ENCODE measurements around the gene CDH13. TPM values are rescaled to one million over a fixed set of nuclear protein-coding genes. Genes with fewer than 3 reads are reported as not detected.

The CDH13 gene
- total RNA-seq, 2 donors from 2014 or later, result 228 to 280 TPM

GRCh38 chr16:82655720-82656490 is 29.1 kb downstream of the CDH13 start:
- H3K9me3 ChIP-seq, result no peaks in the 10 kb centered on the region
- H3K27me3 ChIP-seq (replicated peaks; ENCODE audit: insufficient read depth), result no peaks in the 10 kb centered on the region
- H3K36me3 ChIP-seq, result no peaks in the 10 kb centered on the region
- H3K4me3 ChIP-seq, result no peak overlapping the region
- no peak overlapping the region for H3K27ac ChIP-seq
- H3K4me1 ChIP-seq (ENCODE audit: control insufficient read depth in 1 of 2, low read depth in 2 of 2), result peaks cover 21 to 38% of the 10 kb centered on the region in 2 donors
- ATAC-seq (ENCODE audit: insufficient number of reproducible peaks, low FRiP score, low read depth), result no peak
- no peak for DNase-seq (ENCODE audit: low spot score)
- no peak for TF ChIP-seq CTCF (IDR thresholded peaks at IDR 0.05)

GRCh38 chr16:82657239-82657638 is 30.5 kb downstream of the CDH13 start:
- Histone ChIP-seq H3K36me3 (no peaks in the 10 kb centered on the region), H3K4me1 (ENCODE audit: control insufficient read depth in 1 of 2, low read depth in 2 of 2) (peaks cover 21 to 38% of the 10 kb centered on the region in 2 donors), H3K4me3 (no peak overlapping the region), H3K27ac (no peak overlapping the region), H3K27me3 (replicated peaks; ENCODE audit: insufficient read depth) (no peaks in the 10 kb centered on the region), H3K9me3 (no peaks in the 10 kb centered on the region)
- no peak for ATAC-seq (ENCODE audit: insufficient number of reproducible peaks, low FRiP score, low read depth)
- TF ChIP-seq CTCF (IDR thresholded peaks at IDR 0.05), result no peak
- DNase-seq (ENCODE audit: low spot score), result no peak

GRCh38 chr16:82657786-82658185 is 31.0 kb downstream of the CDH13 start:
- Histone ChIP-seq H3K9me3 (no peaks in the 10 kb centered on the region), H3K36me3 (no peaks in the 10 kb centered on the region), H3K27ac (no peak overlapping the region), H3K4me1 (ENCODE audit: control insufficient read depth in 1 of 2, low read depth in 2 of 2) (peaks cover 21 to 32% of the 10 kb centered on the region in 2 donors), H3K27me3 (replicated peaks; ENCODE audit: insufficient read depth) (no peaks in the 10 kb centered on the region), H3K4me3 (no peak overlapping the region)
- TF ChIP-seq CTCF (IDR thresholded peaks at IDR 0.05), result no peak
- DNase-seq (ENCODE audit: low spot score) (no peak), ATAC-seq (ENCODE audit: insufficient number of reproducible peaks, low FRiP score, low read depth) (no peak)

GRCh38 chr16:82658796-82659195 is 32.0 kb downstream of the CDH13 start:
- DNase-seq (ENCODE audit: low spot score) (no peak), ATAC-seq (ENCODE audit: insufficient number of reproducible peaks, low FRiP score, low read depth) (no peak)
- H3K27ac ChIP-seq, result no peak overlapping the region
- H3K27me3 ChIP-seq (replicated peaks; ENCODE audit: insufficient read depth), result no peaks in the 10 kb centered on the region
- H3K4me3 ChIP-seq, result no peak overlapping the region
- H3K36me3 ChIP-seq, result no peaks in the 10 kb centered on the region
- TF ChIP-seq CTCF (IDR thresholded peaks at IDR 0.05), result no peak
- no peaks in the 10 kb centered on the region for H3K9me3 ChIP-seq
- H3K4me1 ChIP-seq (ENCODE audit: control insufficient read depth in 1 of 2, low read depth in 2 of 2), result peaks cover 14 to 22% of the 10 kb centered on the region in 2 donors

GRCh38 chr16:82660075-82660645 is 33.4 kb downstream of the CDH13 start:
- Histone ChIP-seq H3K9me3 (no peaks in the 10 kb centered on the region), H3K36me3 (no peaks in the 10 kb centered on the region), H3K27ac (no peak overlapping the region), H3K27me3 (replicated peaks; ENCODE audit: insufficient read depth) (no peaks in the 10 kb centered on the region), H3K4me3 (no peak overlapping the region), H3K4me1 (ENCODE audit: control insufficient read depth in 1 of 2, low read depth in 2 of 2) (peaks cover 5 to 8% of the 10 kb centered on the region in 2 donors)
- ATAC-seq (ENCODE audit: insufficient number of reproducible peaks, low FRiP score, low read depth) (no peak), DNase-seq (ENCODE audit: low spot score) (no peak)
- TF ChIP-seq CTCF (IDR thresholded peaks at IDR 0.05), result no peak
